ENCODE results near the gene IFFO2.

IFFO2 gene

GRCh38 chr1:18907917-18908845, 48.3 kb downstream of the IFFO2 start:
- no peak for TF ChIP-seq CTCF (IDR thresholded peaks at IDR 0.05; ENCODE audit: unreplicated experiment in 3 of 3)
- Mint-ChIP-seq H3K27me3 (ENCODE audit: low read depth) (peaks cover 4% of the 10 kb centered on the region), H3K4me3 (no peak overlapping the region)

GRCh38 chr1:18907021-18907916, 49.2 kb downstream of the IFFO2 start:
- Mint-ChIP-seq H3K4me1 (peaks cover 58% of the 10 kb centered on the region), H3K27ac (peak overlapping the region; percentile 58 to 87 (median 58))

More at GRCh38 chr1:18907917-18908845, 48.3 kb downstream of the IFFO2 start:
- no peaks in the 10 kb centered on the region for H3K9me3 Mint-ChIP-seq
- peaks cover 31% of the 10 kb centered on the region for H3K36me3 Mint-ChIP-seq (ENCODE audit: low read depth)
- peaks cover 54% of the 10 kb centered on the region for H3K4me1 Mint-ChIP-seq
- peak overlapping the region; percentile 58 to 87 (median 58) for H3K27ac Mint-ChIP-seq

GRCh38 chr1:18903291-18903756, 53.2 kb downstream of the IFFO2 start:
- Mint-ChIP-seq H3K9me3 (no peaks in the 10 kb centered on the region), H3K36me3 (ENCODE audit: low read depth) (peaks cover 6% of the 10 kb centered on the region), H3K27me3 (ENCODE audit: low read depth) (peaks cover 4% of the 10 kb centered on the region), H3K4me3 (peak overlapping the region; percentile 86 to 98 (median 89)), H3K4me1 (peaks cover 81% of the 10 kb centered on the region), H3K27ac (peak overlapping the region; percentile 100)
- TF ChIP-seq CTCF (IDR thresholded peaks at IDR 0.05; ENCODE audit: unreplicated experiment in 3 of 3), result no peak

More at GRCh38 chr1:18907021-18907916, 49.2 kb downstream of the IFFO2 start:
- H3K9me3 Mint-ChIP-seq, result no peaks in the 10 kb centered on the region
- H3K36me3 Mint-ChIP-seq (ENCODE audit: low read depth), result peaks cover 27% of the 10 kb centered on the region
- H3K4me3 Mint-ChIP-seq, result peak overlapping the region in 2 of 3 experiments; percentile 4 to 16
- peak; percentile 95 to 99 (median 97) for TF ChIP-seq CTCF (IDR thresholded peaks at IDR 0.05; ENCODE audit: unreplicated experiment in 3 of 3)
- H3K27me3 Mint-ChIP-seq (ENCODE audit: low read depth), result peaks cover 4% of the 10 kb centered on the region

GRCh38 chr1:18902523-18903290, 53.8 kb downstream of the IFFO2 start, which contains the start of gene ALDH4A1:
TSS of gene ALDH4A1 (minus strand) at chr1:18902555. CDS start at chr1:18902523, 32 bp downstream.
- Mint-ChIP-seq H3K27ac (peak within 1 kb of the TSS; percentile 100), H3K4me3 (peak within 1 kb of the TSS; percentile 98 to 99 (median 98)), H3K36me3 (ENCODE audit: low read depth) (peaks cover under 1% of the 10 kb centered on the region), H3K9me3 (no peaks in the 10 kb centered on the region), H3K4me1 (peaks cover 74% of the 10 kb centered on the region), H3K27me3 (ENCODE audit: low read depth) (peaks cover 4% of the 10 kb centered on the region)
- no peak for TF ChIP-seq CTCF (IDR thresholded peaks at IDR 0.05; ENCODE audit: unreplicated experiment in 3 of 3)

- H3K27me3 Mint-ChIP-seq (ENCODE audit: low read depth), result peaks cover 4% of the 10 kb centered on the region
- H3K27ac Mint-ChIP-seq, result peak overlapping the region; percentile 100
- peak overlapping the region; percentile 98 to 99 (median 98) for H3K4me3 Mint-ChIP-seq
- H3K9me3 Mint-ChIP-seq, result no peaks in the 10 kb centered on the region
- no peaks in the 10 kb centered on the region for H3K36me3 Mint-ChIP-seq (ENCODE audit: low read depth)
- TF ChIP-seq CTCF (IDR thresholded peaks at IDR 0.05; ENCODE audit: unreplicated experiment in 3 of 3), result no peak
- H3K4me1 Mint-ChIP-seq, result peaks cover 68% of the 10 kb centered on the region
Measured at GRCh38 chr1:18901952-18902522, 54.4 kb downstream of the IFFO2 start.
